Ectodermal cell (in vitro differentiated cells): Measurements from ENCODE around the gene MYCBP.

ENCODE experiments used
- H3K27ac ChIP-seq: 2 replicates; pipeline ENCODE4 v1.7.0; 2013; ENCODE audit warnings: mild to moderate bottlenecking, low read depth, low read length; ENCODE audit not compliant: insufficient read depth, poor library complexity, severe bottlenecking
- H3K27me3 ChIP-seq: 2 replicates; pipeline ENCODE4 v1.7.0; 2013; ENCODE audit warnings: mild to moderate bottlenecking, low read length; ENCODE audit not compliant: insufficient read depth, control insufficient read depth, poor library complexity, severe bottlenecking
- H3K36me3 ChIP-seq: one replicate; pipeline ENCODE4 v1.7.0; 2013; ENCODE audit warnings: low read length; ENCODE audit not compliant: control insufficient read depth, insufficient read depth
- H3K4me1 ChIP-seq: one replicate; pipeline ENCODE4 v1.7.0; 2013; ENCODE audit warnings: low read length; ENCODE audit not compliant: control insufficient read depth, insufficient read depth
- H3K4me3 ChIP-seq: 2 replicates; pipeline ENCODE4 v1.7.0; 2013; ENCODE audit warnings: low read depth, low read length, control low read depth; ENCODE audit not compliant: insufficient read depth
- H3K9me3 ChIP-seq: 2 replicates; pipeline ENCODE4 v1.7.0; 2013; ENCODE audit warnings: mild to moderate bottlenecking, low read length, moderate library complexity; ENCODE audit not compliant: control insufficient read depth
- WGBS, 2 experiments: methylation state at CpG; one replicate each; pipeline ENCODE4 v1.1.7; 2013; ENCODE audit warnings: missing lambda C conversion rate in 2 of 2; 5-methylcytosine and 5-hydroxymethylcytosine counted together

MYCBP gene

GRCh38 chr1:38898653-38899230, 25.6 kb upstream of the MYCBP start:
- Histone ChIP-seq H3K4me1 (no peaks in the 10 kb centered on the region), H3K36me3 (no peaks in the 10 kb centered on the region), H3K9me3 (no peaks in the 10 kb centered on the region), H3K27ac (no peak overlapping the region), H3K27me3 (no peaks in the 10 kb centered on the region), H3K4me3 (no peak overlapping the region)

- no peak overlapping the region for H3K27ac ChIP-seq
- no peaks in the 10 kb centered on the region for H3K27me3 ChIP-seq
- no peaks in the 10 kb centered on the region for H3K36me3 ChIP-seq
- WGBS, 2 experiments: 95 to 96% methylated on average over 2 of the region's 2 CpGs
- H3K4me1 ChIP-seq: no peaks in the 10 kb centered on the region
- H3K9me3 ChIP-seq: no peaks in the 10 kb centered on the region
- H3K4me3 ChIP-seq: no peak overlapping the region
These were observed 23.0 kb upstream of the MYCBP start for GRCh38 chr1:38896169-38896568.

- Histone ChIP-seq H3K9me3 (no peaks in the 10 kb centered on the region), H3K27ac (no peak overlapping the region), H3K4me1 (no peaks in the 10 kb centered on the region), H3K27me3 (no peaks in the 10 kb centered on the region), H3K36me3 (no peaks in the 10 kb centered on the region), H3K4me3 (no peak overlapping the region)
- 100% methylated on average over 1 of the region's 1 CpG; no CpG with 5 or more reads in 1 of the 2 experiments for WGBS, 2 experiments
These were observed 19.8 kb upstream of the MYCBP start for GRCh38 chr1:38892976-38893375.

- Histone ChIP-seq H3K27ac (no peak overlapping the region), H3K4me1 (no peaks in the 10 kb centered on the region), H3K9me3 (no peaks in the 10 kb centered on the region), H3K4me3 (no peak overlapping the region), H3K36me3 (no peaks in the 10 kb centered on the region), H3K27me3 (no peaks in the 10 kb centered on the region)
- 91 to 92% methylated on average over 1 of the region's 1 CpG for WGBS, 2 experiments
These were observed 18.6 kb upstream of the MYCBP start for GRCh38 chr1:38891753-38892152.

- Histone ChIP-seq H3K4me1 (no peaks in the 10 kb centered on the region), H3K9me3 (no peaks in the 10 kb centered on the region), H3K36me3 (no peaks in the 10 kb centered on the region), H3K4me3 (no peak overlapping the region), H3K27me3 (no peaks in the 10 kb centered on the region), H3K27ac (no peak overlapping the region)
- 85 to 91% methylated on average over 4 to 5 of the region's 5 CpGs for WGBS, 2 experiments
These were observed 16.4 kb upstream of the MYCBP start for GRCh38 chr1:38889589-38889988.

- H3K27ac ChIP-seq: no peak overlapping the region
These were observed 15.5 kb upstream of the MYCBP start for GRCh38 chr1:38888423-38889333.

GRCh38 chr1:38885092-38885491, 11.9 kb upstream of the MYCBP start:
- H3K27ac ChIP-seq: no peak overlapping the region
- 85 to 88% methylated on average over 2 of the region's 2 CpGs for WGBS, 2 experiments

More at GRCh38 chr1:38888423-38889333, 15.5 kb upstream of the MYCBP start:
- Histone ChIP-seq H3K4me1 (no peaks in the 10 kb centered on the region), H3K4me3 (no peak overlapping the region), H3K9me3 (no peaks in the 10 kb centered on the region), H3K27me3 (no peaks in the 10 kb centered on the region), H3K36me3 (no peaks in the 10 kb centered on the region)
- WGBS, 2 experiments: 90 to 93% methylated on average over 9 of the region's 9 CpGs

GRCh38 chr1:38881487-38881886, 8.3 kb upstream of the MYCBP start, which contains the start of gene GJA9:
GJA9 (minus strand) TSS chr1:38881587; CDS start chr1:38876098, 5,489 bp downstream.
- Histone ChIP-seq H3K36me3 (no peaks in the 10 kb centered on the region), H3K4me3 (no peak within 1 kb of the TSS), H3K9me3 (no peaks in the 10 kb centered on the region), H3K27me3 (no peaks in the 10 kb centered on the region), H3K4me1 (no peaks in the 10 kb centered on the region), H3K27ac (no peak within 1 kb of the TSS)

More at GRCh38 chr1:38885092-38885491, 11.9 kb upstream of the MYCBP start:
- no peaks in the 10 kb centered on the region for H3K4me1 ChIP-seq
- no peaks in the 10 kb centered on the region for H3K27me3 ChIP-seq
- H3K36me3 ChIP-seq: no peaks in the 10 kb centered on the region
- no peaks in the 10 kb centered on the region for H3K9me3 ChIP-seq
- no peak overlapping the region for H3K4me3 ChIP-seq

GRCh38 chr1:38875811-38876210, 2.7 kb upstream of the MYCBP start:
- Histone ChIP-seq H3K4me1 (peaks cover 11% of the 10 kb centered on the region), H3K4me3 (no peak overlapping the region), H3K36me3 (no peaks in the 10 kb centered on the region), H3K27ac (no peak overlapping the region), H3K27me3 (no peaks in the 10 kb centered on the region), H3K9me3 (no peaks in the 10 kb centered on the region)
- 84 to 87% methylated on average over 2 of the region's 2 CpGs for WGBS, 2 experiments

GRCh38 chr1:38872401-38873026, 634 bp downstream of the MYCBP start:
- Histone ChIP-seq H3K9me3 (no peaks in the 10 kb centered on the region), H3K27ac (no peak overlapping the region), H3K36me3 (no peaks in the 10 kb centered on the region), H3K4me3 (peak overlapping the region; percentile 79), H3K27me3 (no peaks in the 10 kb centered on the region), H3K4me1 (peaks cover 11% of the 10 kb centered on the region)
- WGBS, 2 experiments: 5 to 10% methylated on average over 25 of the region's 25 CpGs
